Measurements from ENCODE around the gene ARF6.
"Not testable (repeated sequence)": the region's sequence is repeated elsewhere in the genome, so short reads cannot be mapped to it uniquely, and the experiment has no call there.

The ARF6 gene
- long read RNA-seq, donor 1, transcript ARF6-201 (2 exons, 3,865 nt), result major isoform, 37 of 37 reads
- long read RNA-seq, donor 1, partial matches to known transcripts, result 0 of 37 reads
- long read RNA-seq, donor 1, other reads (novel, unspliced or antisense), result 0 of 37 reads
- long read RNA-seq, donor 2, transcript ARF6-201 (2 exons, 3,865 nt), result major isoform, 23 of 36 reads
- long read RNA-seq, donor 2, partial matches to known transcripts, result 13 of 36 reads
- long read RNA-seq, donor 2, other reads (novel, unspliced or antisense), result 0 of 36 reads
- long read RNA-seq, donor 3, transcript ARF6-201 (2 exons, 3,865 nt), result major isoform, 17 of 22 reads
- long read RNA-seq, donor 3, partial matches to known transcripts, result 5 of 22 reads
- long read RNA-seq, donor 3, other reads (novel, unspliced or antisense), result 0 of 22 reads
- long read RNA-seq, donor 4, transcript ARF6-201 (2 exons, 3,865 nt), result major isoform, 28 of 171 reads
- long read RNA-seq, donor 4, partial matches to known transcripts, result 143 of 171 reads
- long read RNA-seq, donor 4, other reads (novel, unspliced or antisense), result 0 of 171 reads
- long read RNA-seq, donor 5, transcript ARF6-201 (2 exons, 3,865 nt), result major isoform, 30 of 30 reads
- long read RNA-seq, donor 5, partial matches to known transcripts, result 0 of 30 reads
- long read RNA-seq, donor 5, other reads (novel, unspliced or antisense), result 0 of 30 reads
- long read RNA-seq, donor 6, transcript ARF6-201 (2 exons, 3,865 nt), result major isoform, 41 of 128 reads
- long read RNA-seq, donor 6, partial matches to known transcripts, result 87 of 128 reads
- long read RNA-seq, donor 6, other reads (novel, unspliced or antisense), result 0 of 128 reads
- long read RNA-seq, donor 7, result 0 reads
- long read RNA-seq, donor 8, transcript ARF6-201 (2 exons, 3,865 nt), result major isoform, 36 of 36 reads
- long read RNA-seq, donor 8, partial matches to known transcripts, result 0 of 36 reads
- long read RNA-seq, donor 8, other reads (novel, unspliced or antisense), result 0 of 36 reads

GRCh38 chr14:49892636-49893308 is at the start of gene ARF6:
Gene ARF6 (plus strand): TSS chr14:49893082. CDS start chr14:49893737, 655 bp downstream.
- peak; percentile 96 for DNase-seq

- DNase-seq, result no peak
Observed at GRCh38 chr14:49849213-49849847, 43.6 kb upstream of the ARF6 start.

- DNase-seq, result no peak
Observed at GRCh38 chr14:49851813-49852212, 41.1 kb upstream of the ARF6 start.

GRCh38 chr14:49852301-49853157 is 40.4 kb upstream of the ARF6 start, which contains the start of gene NEMF:
Gene NEMF (minus strand): TSS chr14:49852788. CDS start chr14:49852753, 35 bp downstream.
- peak; percentile 99 for DNase-seq

GRCh38 chr14:49853158-49853477 is 39.8 kb upstream of the ARF6 start:
- no peak for DNase-seq

GRCh38 chr14:49853572-49854375 is 39.1 kb upstream of the ARF6 start:
- DNase-seq, result peak; percentile 68

GRCh38 chr14:49857427-49858003 is 35.4 kb upstream of the ARF6 start:
- no peak for DNase-seq

- no peak for DNase-seq
Observed at GRCh38 chr14:49858383-49858782, 34.5 kb upstream of the ARF6 start.

GRCh38 chr14:49860988-49861698 is 31.7 kb upstream of the ARF6 start:
- DNase-seq, result no peak

GRCh38 chr14:49861699-49862088 is 31.2 kb upstream of the ARF6 start:
- DNase-seq, result no peak

GRCh38 chr14:49862089-49862673 is 30.7 kb upstream of the ARF6 start:
- DNase-seq, result peak; percentile 99

- DNase-seq, result no peak
Observed at GRCh38 chr14:49863487-49864281, 29.2 kb upstream of the ARF6 start.

GRCh38 chr14:49865431-49865859 is 27.4 kb upstream of the ARF6 start:
- peak; percentile 42 for DNase-seq

GRCh38 chr14:49867831-49868719 is 24.8 kb upstream of the ARF6 start:
- DNase-seq, result peak; percentile 91

- DNase-seq, result no peak
Observed at GRCh38 chr14:49868720-49869114, 24.2 kb upstream of the ARF6 start.

GRCh38 chr14:49870908-49871307 is 22.0 kb upstream of the ARF6 start:
- DNase-seq, result no peak

GRCh38 chr14:49873548-49873947 is 19.3 kb upstream of the ARF6 start:
- DNase-seq, result not testable (repeated sequence)

Measured in right kidney (tissue), 9 donors.